Caco-2 (cell line): Measurements from ENCODE around the gene RBP2. TPM values are rescaled to one million over a fixed set of nuclear protein-coding genes. Genes with fewer than 3 reads are reported as not detected.

Experiments used
- BruUV-seq: library from RNA; stranded (reverse); fragments of 400-500 nt; replicated peaks from 2 replicates; lab custom pipeline; 2021; lab: Mats Ljungman, UMichigan
- CTCF ChIA-PET: fragments of 300-600 bp; sonication (Branson Sonifier 250); formaldehyde crosslinking; loops from one replicate; lab custom pipeline; 2022; ENCODE audit warnings: antibody characterized with exemption; lab: Charles Lee
- POLR2A ChIA-PET: fragments of 300-600 bp; sonication (Branson Sonifier 250); formaldehyde crosslinking; loops from one replicate; lab custom pipeline; 2022; ENCODE audit warnings: antibody characterized with exemption; lab: Charles Lee
- DNase-seq, 2 experiments: peaks; one replicate each; pipeline versions ENCODE4 v3.0.0 to v3.0.0-alpha.2; 2020 to 2022
- H3K27me3 ChIP-seq: replicated peaks from 2 replicates; pipeline ENCODE4 v1.6.0; 2011; ENCODE audit warnings: low read length; ENCODE audit not compliant: control insufficient read depth, insufficient read depth
- H3K36me3 ChIP-seq: 2 replicates; pipeline ENCODE4 v1.5.1; 2011; ENCODE audit warnings: low read length; ENCODE audit not compliant: control insufficient read depth, insufficient read depth
- H3K4me1 ChIP-seq: fragments of 250-450 bp; sonication (Bioruptor Pico); 2 replicates; pipeline ENCODE4 v1.5.1; 2020; ENCODE audit warnings: mild to moderate bottlenecking
- H3K4me3 ChIP-seq: 2 replicates; pipeline ENCODE4 v1.5.1; 2011; ENCODE audit warnings: low read depth, mild to moderate bottlenecking, control low read depth, low read length
- H3K9me3 ChIP-seq: fragments of 250-450 bp; sonication (Bioruptor Pico); 2 replicates; pipeline ENCODE4 v1.5.1; 2020; ENCODE audit warnings: mild to moderate bottlenecking, moderate library complexity
- H3K27ac Mint-ChIP-seq: one replicate; pipeline ENCODE4 v1.8.0; 2022; ENCODE audit warnings: mixed read lengths; ENCODE audit not compliant: unreplicated experiment
- H3K27me3 Mint-ChIP-seq: one replicate; pipeline ENCODE4 v1.8.0; 2022; ENCODE audit warnings: mixed read lengths; ENCODE audit not compliant: insufficient read depth, unreplicated experiment
- H3K36me3 Mint-ChIP-seq: one replicate; pipeline ENCODE4 v1.8.0; 2022; ENCODE audit warnings: mild to moderate bottlenecking, mixed read lengths; ENCODE audit not compliant: insufficient read depth, unreplicated experiment
- H3K4me1 Mint-ChIP-seq: one replicate; pipeline ENCODE4 v1.8.0; 2022; ENCODE audit warnings: low read depth, mixed read lengths; ENCODE audit not compliant: unreplicated experiment
- H3K4me3 Mint-ChIP-seq: one replicate; pipeline ENCODE4 v1.8.0; 2022; ENCODE audit warnings: mild to moderate bottlenecking, moderate library complexity, mixed read lengths; ENCODE audit not compliant: unreplicated experiment
- H3K9me3 Mint-ChIP-seq: one replicate; pipeline ENCODE4 v1.8.0; 2022; ENCODE audit warnings: mixed read lengths; ENCODE audit not compliant: unreplicated experiment
- CTCF ChIP-seq, 2 experiments: fragments of 200-600 bp in 1 of 2; IDR thresholded peaks; 1 replicate in 1 of 2; 2 replicates in 1 of 2; pipeline versions ENCODE4 v1.5.1 to v1.8.0; 2011 to 2022; ENCODE audit warnings: antibody characterized with exemption in 1 of 2, control low read depth in 1 of 2, inconsistent platforms in 1 of 2, low read depth in 1 of 2, low read length in 1 of 2, mild to moderate bottlenecking in 1 of 2, moderate library complexity in 1 of 2; ENCODE audit not compliant: insufficient read depth in 1 of 2, severe bottlenecking in 1 of 2, unreplicated experiment in 1 of 2
- intact Hi-C: fragments of 100-400 bp; cut with micrococcal nuclease; formaldehyde crosslinking; loops from one replicate; pipeline ENCODE4 v1.10.0; 2022; ENCODE audit not compliant: unreplicated experiment
- total RNA-seq: library from RNA; stranded (reverse); gene quantifications from 2 replicates; pipeline ENCODE4 v1.2.3, GENCODE V29; 2022

Gene RBP2
- total RNA-seq, 1 experiment from 2014 or later = 28.0 TPM

- Histone ChIP-seq H3K4me3 (no peak overlapping the region), H3K36me3 (no peaks in the 10 kb centered on the region), H3K9me3 (no peaks in the 10 kb centered on the region), H3K27me3 (no peaks in the 10 kb centered on the region), H3K4me1 (no peaks in the 10 kb centered on the region)
- DNase-seq = no peak
- no peak for TF ChIP-seq CTCF (IDR thresholded peaks at IDR 0.05; ENCODE audit: insufficient read depth in 1 of 2, low read depth in 1 of 2, low read length in 1 of 2, severe bottlenecking in 1 of 2, unreplicated experiment in 1 of 2)
- Mint-ChIP-seq H3K4me3 (no peak overlapping the region), H3K27me3 (no peaks in the 10 kb centered on the region), H3K4me1 (no peaks in the 10 kb centered on the region), H3K9me3 (no peaks in the 10 kb centered on the region), H3K36me3 (no peaks in the 10 kb centered on the region), H3K27ac (no peak overlapping the region)
- POLR2A ChIA-PET = no interaction called here
- intact Hi-C loops = no loop called here
- no TSS peak for BruUV-seq
- CTCF ChIA-PET = no interaction called here
Measured at GRCh38 chr3:139463466-139463865, 12.8 kb downstream of the RBP2 start.

DNA sequence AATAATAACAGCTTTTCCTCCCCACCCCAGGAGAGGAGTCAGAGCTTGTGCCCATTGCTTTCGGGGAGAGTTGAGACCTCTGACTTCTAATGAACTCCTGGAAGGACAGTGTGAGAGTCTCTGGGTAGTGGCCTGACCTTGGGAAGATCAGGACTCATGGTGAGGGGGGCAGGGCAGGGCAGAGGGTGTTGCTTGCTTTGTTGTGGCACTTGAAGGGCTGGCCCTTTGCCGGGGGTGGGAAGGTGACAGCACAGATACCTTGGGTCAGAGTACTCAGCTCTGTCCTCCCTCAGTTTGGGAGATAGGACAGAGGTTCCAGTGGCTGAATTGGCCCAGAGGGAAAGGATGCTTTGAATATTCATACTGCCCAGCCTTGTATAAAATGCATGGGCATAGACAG is 15.8 kb downstream of the RBP2 start:
- Mint-ChIP-seq H3K4me3 (no peak overlapping the region), H3K27me3 (no peaks in the 10 kb centered on the region), H3K4me1 (no peaks in the 10 kb centered on the region), H3K9me3 (no peaks in the 10 kb centered on the region), H3K36me3 (no peaks in the 10 kb centered on the region), H3K27ac (no peak overlapping the region)
- TF ChIP-seq CTCF (IDR thresholded peaks at IDR 0.05; ENCODE audit: insufficient read depth in 1 of 2, low read depth in 1 of 2, low read length in 1 of 2, severe bottlenecking in 1 of 2, unreplicated experiment in 1 of 2) = no peak
- DNase-seq = no peak
- intact Hi-C loops = no loop called here
- POLR2A ChIA-PET = no interaction called here
- Histone ChIP-seq H3K4me3 (no peak overlapping the region), H3K27me3 (no peaks in the 10 kb centered on the region), H3K4me1 (no peaks in the 10 kb centered on the region), H3K36me3 (no peaks in the 10 kb centered on the region), H3K9me3 (no peaks in the 10 kb centered on the region)
- BruUV-seq = no TSS peak
- CTCF ChIA-PET = no interaction called here

DNA sequence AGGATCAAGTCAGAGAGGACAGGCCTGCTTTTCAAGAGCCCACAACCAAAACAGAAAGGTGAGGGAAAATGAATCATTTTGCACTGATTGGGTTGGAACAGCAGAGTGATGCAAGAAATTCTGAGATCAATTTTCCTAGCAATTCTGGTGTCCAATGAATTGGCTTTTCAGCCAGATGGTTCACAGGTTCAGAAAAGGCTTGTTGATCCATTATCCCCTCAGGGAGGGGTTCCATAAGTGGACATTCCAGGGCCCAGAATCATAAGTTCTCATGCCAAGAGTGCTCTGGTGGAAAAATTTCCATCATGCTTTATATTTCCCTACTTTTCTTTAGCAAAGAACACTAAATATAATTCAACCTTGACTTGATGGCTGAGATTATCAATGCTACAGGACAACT is 16.2 kb downstream of the RBP2 start:
- Histone ChIP-seq H3K36me3 (no peaks in the 10 kb centered on the region), H3K4me1 (no peaks in the 10 kb centered on the region), H3K27me3 (no peaks in the 10 kb centered on the region), H3K9me3 (no peaks in the 10 kb centered on the region), H3K4me3 (no peak overlapping the region)
- Mint-ChIP-seq H3K4me1 (no peaks in the 10 kb centered on the region), H3K36me3 (no peaks in the 10 kb centered on the region), H3K27me3 (no peaks in the 10 kb centered on the region), H3K27ac (no peak overlapping the region), H3K9me3 (no peaks in the 10 kb centered on the region), H3K4me3 (no peak overlapping the region)
- ChIA-PET CTCF (no interaction called here), POLR2A (no interaction called here)
- intact Hi-C loops = no loop called here
- no TSS peak for BruUV-seq
- TF ChIP-seq CTCF (IDR thresholded peaks at IDR 0.05; ENCODE audit: insufficient read depth in 1 of 2, low read depth in 1 of 2, low read length in 1 of 2, severe bottlenecking in 1 of 2, unreplicated experiment in 1 of 2) = no peak
- DNase-seq = no peak
